Lung (tissue), 12 donors: ENCODE measurements around the gene KLHDC9. TPM values are rescaled to one million over a fixed set of nuclear protein-coding genes. Genes with fewer than 3 reads are reported as not detected.

Experiments
- ATAC-seq: fragments of 200-7000 bp; cut with Tn5 transposase; one replicate; pipeline ENCODE4 v1.9.1; 2020; ENCODE audit warnings: moderate number of reproducible peaks; ENCODE audit not compliant: insufficient read depth, low FRiP score
- DNase-seq, 3 donors: peaks; one replicate each; pipeline ENCODE4 v3.0.0-alpha.2; 2013 to 2017
- H3K27ac ChIP-seq, 2 donors: one replicate each; pipeline ENCODE4 v1.5.1; 2013; ENCODE audit warnings: mild to moderate bottlenecking in 2 of 2, moderate library complexity in 2 of 2, control low read depth in 1 of 2, inconsistent platforms in 1 of 2, low read depth in 1 of 2, low read length in 1 of 2
- H3K27me3 ChIP-seq, 3 donors: one replicate each; pipeline ENCODE4 v1.5.1; 2013; ENCODE audit warnings: low read length in 2 of 3; ENCODE audit not compliant: control insufficient read depth in 3 of 3, insufficient read depth in 3 of 3
- H3K36me3 ChIP-seq, 4 donors: one replicate each; pipeline ENCODE4 v1.5.1; 2013; ENCODE audit warnings: low read length in 4 of 4, mild to moderate bottlenecking in 1 of 4, moderate library complexity in 1 of 4; ENCODE audit not compliant: control insufficient read depth in 4 of 4, insufficient read depth in 4 of 4
- H3K4me1 ChIP-seq, 5 donors: one replicate each; pipeline ENCODE4 v1.5.1; 2013; ENCODE audit warnings: low read length in 5 of 5, mild to moderate bottlenecking in 2 of 5, moderate library complexity in 1 of 5; ENCODE audit not compliant: control insufficient read depth in 5 of 5, insufficient read depth in 5 of 5
- H3K4me3 ChIP-seq: one replicate; pipeline ENCODE4 v1.5.1; 2013; ENCODE audit warnings: mild to moderate bottlenecking, control low read depth, moderate library complexity
- H3K9ac ChIP-seq, 2 donors: one replicate each; pipeline ENCODE4 v1.5.1; 2013; ENCODE audit warnings: low read length in 2 of 2, control low read depth in 1 of 2; ENCODE audit not compliant: insufficient read depth in 1 of 2
- H3K9me3 ChIP-seq, 4 donors: one replicate each; pipeline ENCODE4 v1.5.1; 2013; ENCODE audit warnings: low read length in 3 of 4, mild to moderate bottlenecking in 1 of 4, moderate library complexity in 1 of 4; ENCODE audit not compliant: control insufficient read depth in 4 of 4, insufficient read depth in 3 of 4
- WGBS, 2 donors: extraction: QIAGEN DNeasy Blood & Tissue Kit; methylation state at CpG; one replicate each; pipeline ENCODE4 v1.1.7; 2013; 5-methylcytosine and 5-hydroxymethylcytosine counted together
- polyA plus RNA-seq, 2 donors: library from polyadenylated mRNA; stranded (reverse); fragments of 200-250 nt; gene quantifications; one replicate each; pipeline ENCODE4 v1.2.1, GENCODE V29; 2013
- total RNA-seq, 2 donors: library from RNA; depleted of rRNA in 1 of 2; stranded (reverse); fragments of >200 nt in 1 of 2; gene quantifications; one replicate each; pipeline ENCODE4 v1.2.1, GENCODE V29; 2014 to 2021
- TF ChIP-seq, protein P1 (sequence below): IDR thresholded peaks from 2 replicates; pipeline ENCODE4 v1.5.1; 2012; ENCODE audit warnings: mild to moderate bottlenecking; ENCODE audit errors: control extremely low read depth, extremely low read depth
- donor health status: control.
- donor health status: control.
- donor health status: Bipolar disorder and iron deficiency.
- donor health status: healthy.
- donor health status: DM: yes; HTN: yes; CAD: no.

The KLHDC9 gene
- total and polyA plus RNA-seq, 4 donors, result 5.8 to 13.0 (median 7.8) TPM

DNA sequence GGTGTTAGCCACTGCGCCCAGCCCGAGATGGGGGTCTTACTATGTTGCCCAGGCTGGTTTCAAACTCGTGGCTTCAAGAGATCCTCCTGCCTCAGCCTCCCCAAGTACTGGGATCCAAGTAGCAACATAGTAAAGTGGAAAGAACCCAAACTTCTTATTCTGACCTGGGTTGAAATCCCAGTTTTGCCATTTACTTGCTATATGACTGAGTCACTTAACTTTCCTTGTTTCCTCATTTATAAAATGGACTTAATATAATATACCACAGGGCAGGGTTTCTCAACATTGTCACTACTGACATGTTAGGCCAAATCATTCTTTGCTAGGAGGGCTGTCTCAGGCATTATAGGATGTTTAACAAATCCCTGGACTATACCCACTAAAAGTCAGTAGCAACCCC lies 13.0 kb downstream of the KLHDC9 start:
- Histone ChIP-seq H3K4me1 (peaks cover 0 to 12% (median 0%) of the 10 kb centered on the region in 5 donors), H3K9ac (no peak overlapping the region), H3K27ac (no peak overlapping the region), H3K9me3 (no peaks in the 10 kb centered on the region), H3K27me3 (no peaks in the 10 kb centered on the region), H3K4me3 (no peak overlapping the region), H3K36me3 (peaks cover 0 to 5% (median 1%) of the 10 kb centered on the region in 4 donors)
- TF ChIP-seq, protein P1, sequence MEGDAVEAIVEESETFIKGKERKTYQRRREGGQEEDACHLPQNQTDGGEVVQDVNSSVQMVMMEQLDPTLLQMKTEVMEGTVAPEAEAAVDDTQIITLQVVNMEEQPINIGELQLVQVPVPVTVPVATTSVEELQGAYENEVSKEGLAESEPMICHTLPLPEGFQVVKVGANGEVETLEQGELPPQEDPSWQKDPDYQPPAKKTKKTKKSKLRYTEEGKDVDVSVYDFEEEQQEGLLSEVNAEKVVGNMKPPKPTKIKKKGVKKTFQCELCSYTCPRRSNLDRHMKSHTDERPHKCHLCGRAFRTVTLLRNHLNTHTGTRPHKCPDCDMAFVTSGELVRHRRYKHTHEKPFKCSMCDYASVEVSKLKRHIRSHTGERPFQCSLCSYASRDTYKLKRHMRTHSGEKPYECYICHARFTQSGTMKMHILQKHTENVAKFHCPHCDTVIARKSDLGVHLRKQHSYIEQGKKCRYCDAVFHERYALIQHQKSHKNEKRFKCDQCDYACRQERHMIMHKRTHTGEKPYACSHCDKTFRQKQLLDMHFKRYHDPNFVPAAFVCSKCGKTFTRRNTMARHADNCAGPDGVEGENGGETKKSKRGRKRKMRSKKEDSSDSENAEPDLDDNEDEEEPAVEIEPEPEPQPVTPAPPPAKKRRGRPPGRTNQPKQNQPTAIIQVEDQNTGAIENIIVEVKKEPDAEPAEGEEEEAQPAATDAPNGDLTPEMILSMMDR, result no peak
- WGBS, 2 donors, result 97 to 98% methylated on average over 3 of the region's 3 CpGs
- ATAC-seq (no peak), DNase-seq (no peak)

- TF ChIP-seq, protein P1, result no peak
- Histone ChIP-seq H3K36me3 (peaks cover 0 to 5% (median 1%) of the 10 kb centered on the region in 4 donors), H3K4me3 (no peak overlapping the region), H3K27ac (no peak overlapping the region), H3K9ac (no peak overlapping the region), H3K27me3 (no peaks in the 10 kb centered on the region), H3K9me3 (no peaks in the 10 kb centered on the region), H3K4me1 (peaks cover 0 to 13% (median 1%) of the 10 kb centered on the region in 5 donors)
- ATAC-seq (no peak), DNase-seq (no peak)
- 35 to 61% methylated on average over 2 of the region's 2 CpGs for WGBS, 2 donors
Measured at GRCh38 chr1:161111527-161111926, 13.4 kb downstream of the KLHDC9 start.

GRCh38 chr1:161113915-161114314 lies 15.8 kb downstream of the KLHDC9 start:
- 33 to 59% methylated on average over 1 of the region's 1 CpG for whole genome bisulfite sequencing, 2 donors
- no peak overlapping the region for H3K9ac ChIP-seq
- H3K36me3 ChIP-seq, result peaks cover 1 to 5% (median 3%) of the 10 kb centered on the region in 4 donors
- no peak overlapping the region for H3K27ac ChIP-seq
- H3K27me3 ChIP-seq, result no peaks in the 10 kb centered on the region
- H3K4me1 ChIP-seq, result peaks cover 2 to 20% (median 13%) of the 10 kb centered on the region in 5 donors
- DNase-seq (no peak), ATAC-seq (no peak)
- H3K4me3 ChIP-seq, result no peak overlapping the region
- TF ChIP-seq, protein P1, result no peak
- no peaks in the 10 kb centered on the region for H3K9me3 ChIP-seq

DNA sequence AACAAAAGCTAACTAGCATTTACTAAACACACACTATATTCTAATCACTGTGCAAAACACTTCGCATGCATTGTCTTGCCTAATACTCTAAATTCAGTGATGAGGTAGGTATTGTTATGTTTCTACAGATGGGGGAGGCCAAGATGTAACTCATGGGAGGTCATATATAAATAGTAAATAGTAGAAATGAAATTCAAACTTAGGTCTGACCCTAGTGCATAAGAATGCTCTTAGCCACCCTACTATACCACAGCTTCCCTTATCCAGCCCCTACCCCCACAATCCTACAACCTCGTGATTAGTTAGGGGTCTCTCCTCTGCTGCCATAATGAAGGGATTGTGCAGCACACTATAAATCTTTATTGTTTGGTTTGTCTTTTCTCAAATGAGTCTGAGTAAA lies 16.4 kb downstream of the KLHDC9 start:
- Histone ChIP-seq H3K36me3 (peaks cover under 1 to 5% (median 3%) of the 10 kb centered on the region in 4 donors), H3K4me1 (peaks cover 9 to 26% (median 19%) of the 10 kb centered on the region in 5 donors), H3K27me3 (no peaks in the 10 kb centered on the region), H3K9ac (no peak overlapping the region), H3K27ac (no peak overlapping the region), H3K9me3 (no peaks in the 10 kb centered on the region), H3K4me3 (no peak overlapping the region)
- DNase-seq (no peak), ATAC-seq (no peak)
- TF ChIP-seq, protein P1, result no peak
- WGBS, 2 donors, result 67 to 79% methylated on average over 2 of the region's 2 CpGs
